HepG2 (cell line): ENCODE results near the gene GRHPR. TPM values are rescaled to one million over a fixed set of nuclear protein-coding genes. Genes with fewer than 3 reads are reported as not detected.

Experiments used
- AGO2 ChIP-seq: fragments of 200-400 bp; formaldehyde crosslinking; optimal IDR thresholded peaks from 2 replicates; pipeline ENCODE3; 2017; ENCODE audit warnings: mild to moderate bottlenecking, low read depth, low read length, moderate library complexity
- ARID4A ChIP-seq: sonication (generic); formaldehyde crosslinking; IDR thresholded peaks from 2 replicates; pipeline ENCODE4 v1.5.0; 2020; ENCODE audit warnings: mild to moderate bottlenecking, missing genetic modification reagents, borderline replicate concordance
- CCDC6 ChIP-seq: sonication (generic); formaldehyde crosslinking; IDR thresholded peaks from 2 replicates; pipeline ENCODE4 v1.8.1; 2022; ENCODE audit warnings: mild to moderate bottlenecking, missing genetic modification reagents, moderate library complexity
- GRHL1 ChIP-seq: sonication (generic); formaldehyde crosslinking; conservative IDR thresholded peaks from 2 replicates; pipeline ENCODE4 v1.8.0; 2022; ENCODE audit warnings: missing genetic modification reagents
- HOXD1 ChIP-seq: sonication (generic); formaldehyde crosslinking; IDR thresholded peaks from 2 replicates; pipeline ENCODE4 v1.5.0; 2020; ENCODE audit warnings: missing genetic modification reagents
- KLF11 ChIP-seq: IDR thresholded peaks from 2 replicates; pipeline ENCODE4 v1.6.1; 2016; ENCODE audit warnings: missing compliant biosample characterization
- NFYC ChIP-seq: IDR thresholded peaks from 2 replicates; pipeline ENCODE4 v1.6.1; 2016; ENCODE audit warnings: missing genetic modification reagents, missing compliant biosample characterization
- PAXIP1 ChIP-seq: sonication (generic); formaldehyde crosslinking; conservative IDR thresholded peaks from 2 replicates; pipeline ENCODE4 v1.4.0; 2020; ENCODE audit warnings: mild to moderate bottlenecking, missing genetic modification reagents, moderate library complexity
- PBX3 ChIP-seq: sonication (generic); formaldehyde crosslinking; IDR thresholded peaks from 2 replicates; pipeline ENCODE4 v1.8.1; 2023; ENCODE audit warnings: missing genetic modification reagents, inconsistent platforms, borderline replicate concordance
- SAP130 ChIP-seq: IDR thresholded peaks from 2 replicates; pipeline ENCODE4 v1.6.1; 2016; ENCODE audit warnings: low read depth
- SIX4 ChIP-seq: sonication (generic); formaldehyde crosslinking; IDR thresholded peaks from 2 replicates; pipeline ENCODE4 v1.4.0; 2020; ENCODE audit warnings: missing genetic modification reagents
- THAP9 ChIP-seq: sonication (generic); formaldehyde crosslinking; IDR thresholded peaks from 2 replicates; pipeline ENCODE4; 2020; ENCODE audit warnings: missing genetic modification reagents, mild to moderate bottlenecking, borderline replicate concordance
- ZNF251 ChIP-seq: sonication (generic); formaldehyde crosslinking; IDR thresholded peaks from 2 replicates; pipeline ENCODE4 v1.9.0; 2021; ENCODE audit warnings: mild to moderate bottlenecking, missing genetic modification reagents
- ZNF615 ChIP-seq: sonication (generic); formaldehyde crosslinking; IDR thresholded peaks from 2 replicates; pipeline ENCODE4 v1.5.0; 2020; ENCODE audit warnings: mild to moderate bottlenecking, missing genetic modification reagents, borderline replicate concordance
- polyA plus RNA-seq, 8 experiments: library from polyadenylated mRNA; depleted of rRNA in 3 of 8; stranded (reverse) in 7 of 8; unstranded in 1 of 8; fragments of >200 nt; fragmentation: Illumina TruSeq in 4 of 8; extraction: Trizol in 4 of 8; gene quantifications; 2 replicates each; pipeline versions ENCODE4 v1.2.1 to v1.2.3, GENCODE V29; 2011 to 2016; ENCODE audit warnings: low read depth in 4 of 8, missing spikeins in 1 of 8, mixed read lengths in 1 of 8; ENCODE audit not compliant: insufficient read depth in 1 of 8
- total RNA-seq, 5 experiments: library from RNA; depleted of rRNA; stranded (reverse); fragments of >200 nt; fragmentation: Illumina TruSeq; extraction: Trizol; gene quantifications; 2 replicates each; pipeline ENCODE4 v1.2.3, GENCODE V29; 2016; ENCODE audit warnings: low read depth in 1 of 5

GRHPR gene
- total and polyA plus RNA-seq, 2 of the 13 experiments (the other 11 are each of a cell fraction or from before 2014, with no cell fraction given) = 113 to 115 TPM

GRCh38 chr9:37381094-37381741 is 41.3 kb upstream of the GRHPR start (continued):
- TF ChIP-seq PAXIP1 (CRISPR knock-in tag) (peak; percentile 54), ARID4A (peak; percentile 63; the same call in 1 of the 2 replicates), KLF11 (CRISPR knock-in tag) (no peak), HOXD1 (CRISPR knock-in tag) (no peak), CCDC6 (peak; percentile 86), ZNF615 (no peak), PBX3 (no peak), SAP130 (peak; percentile 65), AGO2 (no peak), THAP9 (CRISPR knock-in tag) (0 out of 2 replicates have a peak, but pooled peaks have one; percentile 47), SIX4 (no peak), NFYC (CRISPR knock-in tag) (no peak), GRHL1 (CRISPR knock-in tag) (no peak), ZNF251 (CRISPR knock-in tag) (no peak)
